Parathyroid adenoma (tissue), 2 donors: Measurements from ENCODE around the gene SELE.

Experiments used
- H2AFZ ChIP-seq: fragments of 300-600 bp; sonication (generic); one replicate; pipeline ENCODE4 v1.7.0; 2017; ENCODE audit warnings: antibody characterized with exemption, mild to moderate bottlenecking
- H3K27ac ChIP-seq: fragments of 300-600 bp; sonication (generic); one replicate; pipeline ENCODE4 v1.7.0; 2017
- H3K27me3 ChIP-seq: fragments of 300-600 bp; sonication (generic); one replicate; pipeline ENCODE4 v1.7.0; 2017; ENCODE audit warnings: low read length; ENCODE audit not compliant: control insufficient read depth, insufficient read depth
- H3K36me3 ChIP-seq: fragments of 300-600 bp; sonication (generic); one replicate; pipeline ENCODE4 v1.7.0; 2017; ENCODE audit warnings: low read length; ENCODE audit not compliant: control insufficient read depth, insufficient read depth
- H3K4me1 ChIP-seq: fragments of 300-600 bp; sonication (generic); one replicate; pipeline ENCODE4 v1.7.0; 2017; ENCODE audit warnings: control low read depth
- H3K4me2 ChIP-seq: fragments of 300-600 bp; sonication (generic); one replicate; pipeline ENCODE4 v1.7.0; 2017; ENCODE audit warnings: low read length
- H3K4me3 ChIP-seq: fragments of 300-600 bp; sonication (generic); one replicate; pipeline ENCODE4 v1.7.0; 2017; ENCODE audit warnings: low read depth, low read length
- H3K79me2 ChIP-seq: fragments of 300-600 bp; sonication (generic); one replicate; pipeline ENCODE4 v1.7.0; 2017; ENCODE audit warnings: control low read depth
- H3K9ac ChIP-seq: fragments of 300-600 bp; sonication (generic); one replicate; pipeline ENCODE4 v1.7.0; 2017; ENCODE audit warnings: mild to moderate bottlenecking
- H3K9me3 ChIP-seq: fragments of 300-600 bp; sonication (generic); one replicate; pipeline ENCODE4 v1.7.0; 2017; ENCODE audit warnings: low read length; ENCODE audit not compliant: control insufficient read depth
- TF ChIP-seq, protein P1 (sequence below): fragments of 300-600 bp; sonication (generic); IDR thresholded peaks from one replicate; pipeline ENCODE4 v1.7.0; 2017; ENCODE audit warnings: antibody characterized with exemption, mild to moderate bottlenecking
- donor health status: primary hyperparathyroidism.

The SELE gene

GRCh38 chr1:169768161-169768560, 34.3 kb upstream of the SELE start:
- no peak overlapping the region for H3K4me3 ChIP-seq
- no peaks in the 10 kb centered on the region for H3K27me3 ChIP-seq
- no peak overlapping the region for H3K27ac ChIP-seq
- no peak overlapping the region for H2AFZ ChIP-seq
- TF ChIP-seq, protein P1, sequence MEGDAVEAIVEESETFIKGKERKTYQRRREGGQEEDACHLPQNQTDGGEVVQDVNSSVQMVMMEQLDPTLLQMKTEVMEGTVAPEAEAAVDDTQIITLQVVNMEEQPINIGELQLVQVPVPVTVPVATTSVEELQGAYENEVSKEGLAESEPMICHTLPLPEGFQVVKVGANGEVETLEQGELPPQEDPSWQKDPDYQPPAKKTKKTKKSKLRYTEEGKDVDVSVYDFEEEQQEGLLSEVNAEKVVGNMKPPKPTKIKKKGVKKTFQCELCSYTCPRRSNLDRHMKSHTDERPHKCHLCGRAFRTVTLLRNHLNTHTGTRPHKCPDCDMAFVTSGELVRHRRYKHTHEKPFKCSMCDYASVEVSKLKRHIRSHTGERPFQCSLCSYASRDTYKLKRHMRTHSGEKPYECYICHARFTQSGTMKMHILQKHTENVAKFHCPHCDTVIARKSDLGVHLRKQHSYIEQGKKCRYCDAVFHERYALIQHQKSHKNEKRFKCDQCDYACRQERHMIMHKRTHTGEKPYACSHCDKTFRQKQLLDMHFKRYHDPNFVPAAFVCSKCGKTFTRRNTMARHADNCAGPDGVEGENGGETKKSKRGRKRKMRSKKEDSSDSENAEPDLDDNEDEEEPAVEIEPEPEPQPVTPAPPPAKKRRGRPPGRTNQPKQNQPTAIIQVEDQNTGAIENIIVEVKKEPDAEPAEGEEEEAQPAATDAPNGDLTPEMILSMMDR = no peak
- no peaks in the 10 kb centered on the region for H3K36me3 ChIP-seq
- H3K4me1 ChIP-seq = no peaks in the 10 kb centered on the region
- no peaks in the 10 kb centered on the region for H3K79me2 ChIP-seq
- H3K4me2 ChIP-seq = no peak overlapping the region
- no peaks in the 10 kb centered on the region for H3K9me3 ChIP-seq
- no peak overlapping the region for H3K9ac ChIP-seq

DNA sequence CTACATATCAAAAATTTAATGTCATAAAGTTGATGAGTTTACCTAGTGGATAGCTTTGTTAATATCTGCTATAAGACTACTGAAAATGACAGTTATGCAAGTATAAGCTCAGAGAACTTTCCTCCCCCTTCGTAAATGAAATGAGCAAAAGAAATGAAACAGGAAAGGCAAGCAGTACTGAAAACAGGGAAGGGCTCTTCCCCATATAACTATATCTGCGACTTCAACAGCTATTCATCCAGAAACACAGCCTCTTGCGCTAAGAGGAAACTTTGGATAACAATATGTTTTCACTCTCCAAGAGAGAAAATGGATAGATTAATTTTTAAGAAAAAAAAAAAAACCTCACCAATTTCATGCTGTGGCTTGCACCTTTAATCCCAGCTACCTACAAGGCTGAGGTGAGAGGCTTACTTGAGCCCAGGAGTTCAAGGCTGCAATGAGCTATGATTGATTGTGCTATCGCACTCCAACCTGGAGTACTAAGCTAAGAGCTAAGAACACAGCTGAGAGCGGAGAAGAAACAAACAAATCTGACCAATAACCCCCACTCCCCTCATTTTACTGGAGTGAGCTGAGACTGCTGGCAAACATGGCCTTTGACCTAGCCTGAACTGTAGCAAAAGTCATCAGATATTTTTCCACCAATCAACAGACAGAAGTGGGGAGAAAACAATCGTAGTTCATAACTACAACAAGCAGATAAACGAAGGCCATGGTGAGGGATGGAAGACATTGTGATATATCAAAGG, 31.9 kb upstream of the SELE start:
- TF ChIP-seq, protein P1 = no peak
- Histone ChIP-seq H3K36me3 (no peaks in the 10 kb centered on the region), H3K4me3 (no peak overlapping the region), H3K27me3 (no peaks in the 10 kb centered on the region), H3K9ac (no peak overlapping the region), H3K27ac (no peak overlapping the region), H3K79me2 (no peaks in the 10 kb centered on the region), H3K9me3 (no peaks in the 10 kb centered on the region), H2AFZ (no peak overlapping the region), H3K4me1 (no peaks in the 10 kb centered on the region), H3K4me2 (no peak overlapping the region)

DNA sequence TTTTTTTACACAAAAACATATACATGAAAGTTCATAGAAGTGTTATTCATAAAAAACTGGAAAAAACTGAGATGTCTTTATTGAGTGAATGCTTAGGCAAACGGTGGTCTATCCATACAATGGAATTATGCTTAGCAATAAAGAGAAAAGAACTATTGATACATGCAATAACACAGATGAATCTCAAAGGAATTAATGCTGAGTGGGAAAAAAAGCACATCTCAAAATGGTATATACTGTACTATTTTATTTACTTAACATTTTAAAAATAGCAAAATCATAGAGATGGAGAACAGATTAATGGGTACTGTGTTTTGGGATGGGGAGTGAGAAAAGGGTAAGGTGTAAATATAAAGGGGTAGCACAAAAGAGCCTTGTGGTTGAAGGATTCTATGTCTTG, 31.0 kb upstream of the SELE start:
- Histone ChIP-seq H3K79me2 (no peaks in the 10 kb centered on the region), H3K27me3 (no peaks in the 10 kb centered on the region), H2AFZ (no peak overlapping the region), H3K9ac (no peak overlapping the region), H3K4me2 (no peak overlapping the region), H3K27ac (no peak overlapping the region), H3K36me3 (no peaks in the 10 kb centered on the region), H3K9me3 (no peaks in the 10 kb centered on the region), H3K4me3 (no peak overlapping the region), H3K4me1 (no peaks in the 10 kb centered on the region)
- TF ChIP-seq, protein P1 = no peak

GRCh38 chr1:169762699-169763098, 28.8 kb upstream of the SELE start:
- Histone ChIP-seq H3K27ac (peak overlapping the region; percentile 15), H3K9me3 (no peaks in the 10 kb centered on the region), H3K9ac (no peak overlapping the region), H3K79me2 (no peaks in the 10 kb centered on the region), H3K27me3 (no peaks in the 10 kb centered on the region), H3K4me3 (no peak overlapping the region), H3K4me1 (no peaks in the 10 kb centered on the region), H2AFZ (peak overlapping the region; percentile 70), H3K4me2 (no peak overlapping the region), H3K36me3 (no peaks in the 10 kb centered on the region)
- TF ChIP-seq, protein P1 = no peak

- Histone ChIP-seq H3K4me1 (peaks cover 2% of the 10 kb centered on the region), H3K27ac (no peak overlapping the region), H3K4me3 (no peak overlapping the region), H3K79me2 (no peaks in the 10 kb centered on the region), H3K27me3 (no peaks in the 10 kb centered on the region), H3K36me3 (no peaks in the 10 kb centered on the region), H2AFZ (no peak overlapping the region), H3K4me2 (no peak overlapping the region), H3K9me3 (no peaks in the 10 kb centered on the region), H3K9ac (no peak overlapping the region)
- TF ChIP-seq, protein P1 = no peak
These were observed 25.2 kb upstream of the SELE start for GRCh38 chr1:169759038-169759437.
